ENCODE measurements around the gene CNDP2. TPM values are rescaled to one million over a fixed set of nuclear protein-coding genes. Genes with fewer than 3 reads are reported as not detected.

CNDP2 gene
- total and polyA plus RNA-seq, 2 of the 13 experiments (the other 11 are each of a cell fraction or from before 2014, with no cell fraction given), result 64.7 to 80.8 TPM

DNA sequence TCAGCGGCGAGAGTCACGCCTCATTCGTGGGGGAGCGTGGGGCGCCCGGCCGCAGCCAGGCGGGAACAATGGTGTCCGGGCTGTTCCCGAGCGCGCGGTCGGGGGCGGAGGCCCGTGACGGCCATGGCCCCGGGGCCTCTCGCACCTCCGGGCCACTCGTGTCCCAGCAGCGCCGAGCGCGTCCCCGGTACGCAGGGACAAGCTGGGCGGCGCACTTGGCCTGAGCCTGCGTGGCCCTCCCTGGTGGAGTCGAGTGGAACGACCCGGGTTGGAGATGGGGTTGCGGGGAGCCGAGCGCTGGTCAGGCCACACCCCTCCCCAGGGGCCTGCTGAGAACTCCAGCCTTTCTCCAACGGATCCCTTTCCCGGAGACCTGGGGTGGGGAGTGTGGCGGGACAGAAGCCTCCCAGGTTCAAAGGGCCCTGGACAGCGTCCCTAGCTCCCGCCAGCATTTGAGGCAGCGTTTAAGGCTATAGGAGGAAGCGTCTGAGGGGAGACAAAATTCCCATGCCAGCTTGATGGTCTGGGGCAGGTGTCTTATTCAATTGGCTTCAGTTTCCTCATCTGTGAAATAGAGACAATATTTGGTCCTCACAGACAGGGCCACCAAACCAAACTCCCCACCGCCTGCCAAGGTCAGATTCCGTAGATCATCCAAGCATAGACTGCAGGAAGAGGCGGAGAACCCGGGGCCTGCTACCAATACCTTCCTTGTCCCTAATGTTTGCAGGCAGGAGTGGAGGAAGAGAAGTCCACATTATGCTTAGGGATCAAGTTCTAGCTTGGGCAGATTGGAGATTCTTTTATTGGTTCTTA lies 553 bp downstream of the CNDP2 start (continued):
- TF ChIP-seq PRMT3 (CRISPR knock-in tag; IDR thresholded peaks at IDR 0.05; ENCODE audit: borderline replicate concordance, low read depth), result no peak
- no peak for TF ChIP-seq ATF7-NPFF (CRISPR knock-in tag; IDR thresholded peaks at IDR 0.05; ENCODE audit: low read depth)
- TF ChIP-seq, protein P1, sequence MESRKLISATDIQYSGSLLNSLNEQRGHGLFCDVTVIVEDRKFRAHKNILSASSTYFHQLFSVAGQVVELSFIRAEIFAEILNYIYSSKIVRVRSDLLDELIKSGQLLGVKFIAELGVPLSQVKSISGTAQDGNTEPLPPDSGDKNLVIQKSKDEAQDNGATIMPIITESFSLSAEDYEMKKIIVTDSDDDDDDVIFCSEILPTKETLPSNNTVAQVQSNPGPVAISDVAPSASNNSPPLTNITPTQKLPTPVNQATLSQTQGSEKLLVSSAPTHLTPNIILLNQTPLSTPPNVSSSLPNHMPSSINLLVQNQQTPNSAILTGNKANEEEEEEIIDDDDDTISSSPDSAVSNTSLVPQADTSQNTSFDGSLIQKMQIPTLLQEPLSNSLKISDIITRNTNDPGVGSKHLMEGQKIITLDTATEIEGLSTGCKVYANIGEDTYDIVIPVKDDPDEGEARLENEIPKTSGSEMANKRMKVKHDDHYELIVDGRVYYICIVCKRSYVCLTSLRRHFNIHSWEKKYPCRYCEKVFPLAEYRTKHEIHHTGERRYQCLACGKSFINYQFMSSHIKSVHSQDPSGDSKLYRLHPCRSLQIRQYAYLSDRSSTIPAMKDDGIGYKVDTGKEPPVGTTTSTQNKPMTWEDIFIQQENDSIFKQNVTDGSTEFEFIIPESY (CRISPR knock-in tag; IDR thresholded peaks at IDR 0.05), result no peak
- TF ChIP-seq MED1 (CRISPR knock-in tag; IDR thresholded peaks at IDR 0.05), result no peak
- TF ChIP-seq MEIS2 (CRISPR knock-in tag; IDR thresholded peaks at IDR 0.05), result no peak
- no peak for TF ChIP-seq THYN1 (CRISPR knock-in tag; IDR thresholded peaks at IDR 0.05; ENCODE audit: borderline replicate concordance, low read depth)
- no peak for TF ChIP-seq ZNF562 (CRISPR knock-in tag; IDR thresholded peaks at IDR 0.05; ENCODE audit: borderline replicate concordance)
- no peak for TF ChIP-seq CBX1 (IDR thresholded peaks at IDR 0.05; ENCODE audit: low read depth)
- TF ChIP-seq, protein P2, sequence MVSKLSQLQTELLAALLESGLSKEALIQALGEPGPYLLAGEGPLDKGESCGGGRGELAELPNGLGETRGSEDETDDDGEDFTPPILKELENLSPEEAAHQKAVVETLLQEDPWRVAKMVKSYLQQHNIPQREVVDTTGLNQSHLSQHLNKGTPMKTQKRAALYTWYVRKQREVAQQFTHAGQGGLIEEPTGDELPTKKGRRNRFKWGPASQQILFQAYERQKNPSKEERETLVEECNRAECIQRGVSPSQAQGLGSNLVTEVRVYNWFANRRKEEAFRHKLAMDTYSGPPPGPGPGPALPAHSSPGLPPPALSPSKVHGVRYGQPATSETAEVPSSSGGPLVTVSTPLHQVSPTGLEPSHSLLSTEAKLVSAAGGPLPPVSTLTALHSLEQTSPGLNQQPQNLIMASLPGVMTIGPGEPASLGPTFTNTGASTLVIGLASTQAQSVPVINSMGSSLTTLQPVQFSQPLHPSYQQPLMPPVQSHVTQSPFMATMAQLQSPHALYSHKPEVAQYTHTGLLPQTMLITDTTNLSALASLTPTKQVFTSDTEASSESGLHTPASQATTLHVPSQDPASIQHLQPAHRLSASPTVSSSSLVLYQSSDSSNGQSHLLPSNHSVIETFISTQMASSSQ (IDR thresholded peaks at IDR 0.05; ENCODE audit: low read depth), result no peak
- TF ChIP-seq, protein P2 (CRISPR knock-in tag; IDR thresholded peaks at IDR 0.05; ENCODE audit: borderline replicate concordance), result peak; percentile 18; the same call in 1 of the 2 replicates
- no peak; the same call in 1 of the 2 replicates for TF ChIP-seq MEIS1 (CRISPR knock-in tag; IDR thresholded peaks at IDR 0.05; ENCODE audit: borderline replicate concordance)
- TF ChIP-seq, protein P3, sequence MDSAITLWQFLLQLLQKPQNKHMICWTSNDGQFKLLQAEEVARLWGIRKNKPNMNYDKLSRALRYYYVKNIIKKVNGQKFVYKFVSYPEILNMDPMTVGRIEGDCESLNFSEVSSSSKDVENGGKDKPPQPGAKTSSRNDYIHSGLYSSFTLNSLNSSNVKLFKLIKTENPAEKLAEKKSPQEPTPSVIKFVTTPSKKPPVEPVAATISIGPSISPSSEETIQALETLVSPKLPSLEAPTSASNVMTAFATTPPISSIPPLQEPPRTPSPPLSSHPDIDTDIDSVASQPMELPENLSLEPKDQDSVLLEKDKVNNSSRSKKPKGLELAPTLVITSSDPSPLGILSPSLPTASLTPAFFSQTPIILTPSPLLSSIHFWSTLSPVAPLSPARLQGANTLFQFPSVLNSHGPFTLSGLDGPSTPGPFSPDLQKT (CRISPR knock-in tag; IDR thresholded peaks at IDR 0.05; ENCODE audit: borderline replicate concordance), result no peak
- no peak for TF ChIP-seq ATF1 (CRISPR knock-in tag; IDR thresholded peaks at IDR 0.05)
- peak; percentile 57 for TF ChIP-seq ZBTB3 (CRISPR knock-in tag; IDR thresholded peaks at IDR 0.05; ENCODE audit: borderline replicate concordance, low read depth)
- TF ChIP-seq ZKSCAN8 (CRISPR knock-in tag; IDR thresholded peaks at IDR 0.05; ENCODE audit: borderline replicate concordance), result no peak
- no peak; the same call in 1 of the 2 replicates for TF ChIP-seq MYC (CRISPR knock-in tag; IDR thresholded peaks at IDR 0.05; ENCODE audit: borderline replicate concordance)
- TF ChIP-seq MTA1 (CRISPR knock-in tag; IDR thresholded peaks at IDR 0.05; ENCODE audit: borderline replicate concordance), result peak; percentile 60; the same call in 1 of the 2 replicates
- no peak for TF ChIP-seq MIXL1 (CRISPR knock-in tag; IDR thresholded peaks at IDR 0.05)
- TF ChIP-seq, protein P4, sequence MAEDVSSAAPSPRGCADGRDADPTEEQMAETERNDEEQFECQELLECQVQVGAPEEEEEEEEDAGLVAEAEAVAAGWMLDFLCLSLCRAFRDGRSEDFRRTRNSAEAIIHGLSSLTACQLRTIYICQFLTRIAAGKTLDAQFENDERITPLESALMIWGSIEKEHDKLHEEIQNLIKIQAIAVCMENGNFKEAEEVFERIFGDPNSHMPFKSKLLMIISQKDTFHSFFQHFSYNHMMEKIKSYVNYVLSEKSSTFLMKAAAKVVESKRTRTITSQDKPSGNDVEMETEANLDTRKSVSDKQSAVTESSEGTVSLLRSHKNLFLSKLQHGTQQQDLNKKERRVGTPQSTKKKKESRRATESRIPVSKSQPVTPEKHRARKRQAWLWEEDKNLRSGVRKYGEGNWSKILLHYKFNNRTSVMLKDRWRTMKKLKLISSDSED (CRISPR knock-in tag; IDR thresholded peaks at IDR 0.05), result no peak
- TF ChIP-seq, protein P5, sequence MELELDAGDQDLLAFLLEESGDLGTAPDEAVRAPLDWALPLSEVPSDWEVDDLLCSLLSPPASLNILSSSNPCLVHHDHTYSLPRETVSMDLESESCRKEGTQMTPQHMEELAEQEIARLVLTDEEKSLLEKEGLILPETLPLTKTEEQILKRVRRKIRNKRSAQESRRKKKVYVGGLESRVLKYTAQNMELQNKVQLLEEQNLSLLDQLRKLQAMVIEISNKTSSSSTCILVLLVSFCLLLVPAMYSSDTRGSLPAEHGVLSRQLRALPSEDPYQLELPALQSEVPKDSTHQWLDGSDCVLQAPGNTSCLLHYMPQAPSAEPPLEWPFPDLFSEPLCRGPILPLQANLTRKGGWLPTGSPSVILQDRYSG (CRISPR knock-in tag; IDR thresholded peaks at IDR 0.05), result no peak

All from HepG2 (cell line).